Hepatocyte (in vitro differentiated cells): ENCODE measurements around the gene TUBE1. TPM values are rescaled to one million over a fixed set of nuclear protein-coding genes. Genes with fewer than 3 reads are reported as not detected.

Source experiments
- DNase-seq: peaks from one replicate; pipeline ENCODE4 v3.0.0-alpha.2; 2016; ENCODE audit warnings: low spot score
- H2AFZ ChIP-seq: fragments of 200-600 bp; sonication (generic); 2 replicates; pipeline ENCODE4 v1.6.0; 2016; ENCODE audit warnings: antibody characterized with exemption, mild to moderate bottlenecking
- H3K27ac ChIP-seq: fragments of 200-600 bp; sonication (generic); 2 replicates; pipeline ENCODE4 v1.5.1; 2016; ENCODE audit warnings: mild to moderate bottlenecking
- H3K27me3 ChIP-seq: fragments of 200-600 bp; sonication (generic); 2 replicates; pipeline ENCODE4 v1.6.1; 2016
- H3K36me3 ChIP-seq: fragments of 200-600 bp; sonication (generic); replicated peaks from 2 replicates; pipeline ENCODE4 v1.5.1; 2016; ENCODE audit warnings: low read depth; ENCODE audit not compliant: insufficient read depth
- H3K4me1 ChIP-seq: fragments of 200-600 bp; sonication (generic); 2 replicates; pipeline ENCODE4 v1.5.1; 2016; ENCODE audit warnings: mild to moderate bottlenecking, moderate library complexity; ENCODE audit not compliant: insufficient read depth
- H3K4me2 ChIP-seq: fragments of 200-600 bp; sonication (generic); 2 replicates; pipeline ENCODE4 v1.6.0; 2016
- H3K4me3 ChIP-seq: fragments of 200-600 bp; sonication (generic); 2 replicates; pipeline ENCODE4 v1.5.1; 2016; ENCODE audit warnings: mild to moderate bottlenecking
- H3K79me2 ChIP-seq: fragments of 200-600 bp; sonication (generic); 2 replicates; pipeline ENCODE4 v1.6.0; 2017; ENCODE audit warnings: mild to moderate bottlenecking
- H3K9me2 ChIP-seq: fragments of 200-600 bp; sonication (generic); replicated peaks from 2 replicates; pipeline ENCODE4 v1.6.0; 2017; ENCODE audit warnings: mild to moderate bottlenecking; ENCODE audit not compliant: insufficient read depth
- H3K9me3 ChIP-seq: fragments of 200-600 bp; sonication (generic); 2 replicates; pipeline ENCODE4 v1.5.1; 2016; ENCODE audit warnings: low read depth, mild to moderate bottlenecking
- H4K20me1 ChIP-seq: fragments of 200-600 bp; sonication (generic); 2 replicates; pipeline ENCODE4 v1.6.0; 2016; ENCODE audit warnings: mild to moderate bottlenecking; ENCODE audit not compliant: insufficient read depth, poor library complexity, severe bottlenecking
- CTCF ChIP-seq: fragments of 200-600 bp; sonication (generic); IDR thresholded peaks from 2 replicates; pipeline ENCODE4 v1.5.1; 2016; ENCODE audit warnings: antibody characterized with exemption, mild to moderate bottlenecking; ENCODE audit not compliant: poor library complexity
- EZH2 ChIP-seq: fragments of 200-600 bp; sonication (generic); IDR thresholded peaks from 2 replicates; pipeline ENCODE4 v1.6.1; 2016; ENCODE audit warnings: antibody characterized with exemption, mild to moderate bottlenecking, borderline replicate concordance
- EZH2phosphoT487 ChIP-seq: fragments of 200-600 bp; sonication (generic); IDR thresholded peaks from one replicate; pipeline ENCODE4 v1.6.1; 2018; ENCODE audit warnings: antibody characterized with exemption, mild to moderate bottlenecking, low read depth, moderate library complexity; ENCODE audit not compliant: unreplicated experiment, severe bottlenecking
- WGBS: methylation state at CpG from one replicate; pipeline ENCODE4 v1.1.6; 2016; ENCODE audit warnings: low lambda C conversion rate; ENCODE audit errors: missing lambda C conversion rate; 5-methylcytosine and 5-hydroxymethylcytosine counted together
- polyA plus RNA-seq: library from polyadenylated mRNA; unstranded; fragments of >200 nt; fragmentation: Nextera tagmentation; extraction: Ambion mirVana; gene quantifications from 2 replicates; pipeline ENCODE4 v1.2.1, GENCODE V29; 2016
- total RNA-seq: library from RNA; depleted of rRNA; stranded (reverse); fragments of >200 nt; gene quantifications from 2 replicates; pipeline ENCODE4 v1.2.3, GENCODE V29; 2014

The TUBE1 gene
- total and polyA plus RNA-seq, 2 experiments from 2014 or later = 14.4 to 20.3 TPM

- H3K27me3 ChIP-seq = no peaks in the 10 kb centered on the region
- TF ChIP-seq EZH2phosphoT487 = no peak
- TF ChIP-seq EZH2 = no peak
- no peak for TF ChIP-seq CTCF
- H4K20me1 ChIP-seq = no peaks in the 10 kb centered on the region
- no peak overlapping the region for H2AFZ ChIP-seq
- WGBS = 95% methylated on average over 1 of the region's 1 CpG
- H3K9me3 ChIP-seq = no peaks in the 10 kb centered on the region
- no peak overlapping the region for H3K4me2 ChIP-seq
- no peaks in the 10 kb centered on the region for H3K9me2 ChIP-seq
- H3K4me3 ChIP-seq = no peak overlapping the region
- no peaks in the 10 kb centered on the region for H3K4me1 ChIP-seq
- H3K27ac ChIP-seq = no peak overlapping the region
- no peaks in the 10 kb centered on the region for H3K79me2 ChIP-seq
- no peak for DNase-seq
- H3K36me3 ChIP-seq = no peaks in the 10 kb centered on the region
Measured at GRCh38 chr6:112116221-112116620, 28.9 kb upstream of the TUBE1 start.

- Histone ChIP-seq H3K4me1 (no peaks in the 10 kb centered on the region), H3K4me3 (no peak overlapping the region)
- 87% methylated on average over 3 of the region's 3 CpGs for WGBS
Measured at GRCh38 chr6:112114577-112115223, 27.4 kb upstream of the TUBE1 start.

GRCh38 chr6:112113918-112114317 is 26.6 kb upstream of the TUBE1 start:
- Histone ChIP-seq H3K27me3 (no peaks in the 10 kb centered on the region), H3K36me3 (no peaks in the 10 kb centered on the region), H3K4me1 (no peaks in the 10 kb centered on the region), H3K27ac (no peak overlapping the region), H3K4me2 (no peak overlapping the region), H3K9me3 (no peaks in the 10 kb centered on the region), H3K79me2 (no peaks in the 10 kb centered on the region), H2AFZ (no peak overlapping the region), H3K4me3 (no peak overlapping the region), H4K20me1 (no peaks in the 10 kb centered on the region), H3K9me2 (no peaks in the 10 kb centered on the region)
- DNase-seq = no peak
- TF ChIP-seq EZH2phosphoT487 (no peak), CTCF (no peak), EZH2 (no peak)

More at GRCh38 chr6:112114577-112115223, 27.4 kb upstream of the TUBE1 start:
- Histone ChIP-seq H3K36me3 (no peaks in the 10 kb centered on the region), H3K27me3 (no peaks in the 10 kb centered on the region), H2AFZ (no peak overlapping the region), H3K9me3 (no peaks in the 10 kb centered on the region), H3K79me2 (no peaks in the 10 kb centered on the region), H3K9me2 (no peaks in the 10 kb centered on the region), H4K20me1 (no peaks in the 10 kb centered on the region), H3K27ac (no peak overlapping the region), H3K4me2 (no peak overlapping the region)
- no peak for DNase-seq
- TF ChIP-seq CTCF = no peak
- no peak for TF ChIP-seq EZH2phosphoT487
- TF ChIP-seq EZH2 = no peak

GRCh38 chr6:112113431-112113830 is 26.1 kb upstream of the TUBE1 start:
- Histone ChIP-seq H3K9me3 (no peaks in the 10 kb centered on the region), H3K27ac (no peak overlapping the region), H2AFZ (no peak overlapping the region), H3K4me2 (no peak overlapping the region), H3K27me3 (no peaks in the 10 kb centered on the region), H3K9me2 (no peaks in the 10 kb centered on the region), H3K36me3 (no peaks in the 10 kb centered on the region), H4K20me1 (no peaks in the 10 kb centered on the region), H3K4me3 (no peak overlapping the region), H3K4me1 (no peaks in the 10 kb centered on the region), H3K79me2 (no peaks in the 10 kb centered on the region)
- no peak for DNase-seq
- TF ChIP-seq EZH2phosphoT487 (no peak), CTCF (no peak), EZH2 (no peak)
- WGBS = 55% methylated on average over 3 of the region's 3 CpGs
